ENCODE results near the gene WNT16.
"Not testable (repeated sequence)": the region's sequence is repeated elsewhere in the genome, so short reads cannot be mapped to it uniquely, and the experiment has no call there.

WNT16 gene

GRCh38 chr7:121286186-121286585, 42.6 kb upstream of the WNT16 start:
- TF ChIP-seq EZH2phosphoT487 (IDR thresholded peaks at IDR 0.05; ENCODE audit: borderline replicate concordance, low read length) (no peak), CTCF (IDR thresholded peaks at IDR 0.05; ENCODE audit: low read depth, low read length, poor library complexity, severe bottlenecking) (no peak)
- Histone ChIP-seq H3K4me2 (ENCODE audit: low read length) (no peak overlapping the region), H3K4me1 (ENCODE audit: control insufficient read depth, low read length) (peaks cover 9% of the 10 kb centered on the region), H3K36me3 (ENCODE audit: control insufficient read depth, low read length) (no peaks in the 10 kb centered on the region), H3K79me2 (ENCODE audit: control insufficient read depth, low read length) (no peaks in the 10 kb centered on the region), H3K27ac (ENCODE audit: low read depth, low read length) (no peak overlapping the region), H3K27me3 (ENCODE audit: control insufficient read depth, low read length) (no peaks in the 10 kb centered on the region), H3F3A (ENCODE audit: control insufficient read depth, insufficient read depth) (no peaks in the 10 kb centered on the region), H3K9me2 (replicated peaks; ENCODE audit: control insufficient read depth, low read length) (no peaks in the 10 kb centered on the region), H3K4me3 (ENCODE audit: low read length) (no peak overlapping the region), H3K9me3 (ENCODE audit: control insufficient read depth, insufficient read depth, low read length) (peaks cover 30% of the 10 kb centered on the region), H4K20me1 (ENCODE audit: control insufficient read depth, insufficient read depth, low read depth, low read length) (no peaks in the 10 kb centered on the region)

DNA sequence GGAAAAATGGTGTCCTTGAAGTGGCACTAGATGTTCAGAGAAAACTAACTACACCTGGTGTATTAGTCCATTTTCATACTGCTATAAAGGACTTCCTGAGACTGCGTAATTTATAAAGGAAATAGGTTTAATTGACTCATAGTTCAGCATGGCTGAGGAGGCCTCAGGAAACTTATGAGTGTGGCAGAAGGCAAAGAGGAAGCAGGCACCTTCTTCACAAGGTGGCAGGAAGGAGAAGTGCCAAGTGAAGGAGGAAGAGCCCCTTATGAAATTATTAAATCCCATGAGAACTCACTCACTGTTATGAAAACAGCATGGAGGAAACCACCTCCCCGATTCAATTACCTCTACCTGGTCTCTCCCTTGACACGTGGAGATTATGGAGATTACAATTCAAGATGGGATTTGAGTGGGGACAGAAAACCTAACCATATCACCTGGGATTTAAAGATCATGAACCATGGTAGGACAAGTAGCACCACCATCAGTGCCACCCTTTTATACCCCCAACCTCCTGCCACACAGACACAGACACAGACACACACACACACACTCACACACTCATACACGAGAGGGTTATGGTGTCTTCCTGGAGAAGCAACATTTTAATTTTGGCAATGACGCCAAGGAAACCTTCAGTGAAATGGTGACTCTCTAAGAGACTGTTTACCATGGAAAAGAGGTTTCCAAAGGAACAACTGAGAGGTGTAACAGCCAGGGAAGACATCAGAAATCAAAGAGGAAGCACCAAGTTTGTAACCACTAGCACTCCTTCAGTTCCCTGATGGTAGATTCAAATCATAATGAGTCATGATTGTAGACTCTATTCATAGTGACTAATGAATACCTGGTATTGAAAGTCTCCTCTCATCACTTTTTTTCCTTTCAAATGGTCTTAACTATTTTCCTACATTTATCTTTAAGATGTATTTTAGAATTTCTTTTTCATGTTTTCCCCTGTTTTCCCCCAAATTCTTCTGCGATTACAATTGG, 41.8 kb upstream of the WNT16 start:
- Histone ChIP-seq H3K9me2 (replicated peaks; ENCODE audit: control insufficient read depth, low read length) (no peaks in the 10 kb centered on the region), H3K27ac (ENCODE audit: low read depth, low read length) (no peak overlapping the region), H3K9me3 (ENCODE audit: control insufficient read depth, insufficient read depth, low read length) (peaks cover 30% of the 10 kb centered on the region), H3K27me3 (ENCODE audit: control insufficient read depth, low read length) (no peaks in the 10 kb centered on the region), H3F3A (ENCODE audit: control insufficient read depth, insufficient read depth) (no peaks in the 10 kb centered on the region), H3K4me2 (ENCODE audit: low read length) (no peak overlapping the region), H3K4me1 (ENCODE audit: control insufficient read depth, low read length) (peaks cover 9% of the 10 kb centered on the region), H3K36me3 (ENCODE audit: control insufficient read depth, low read length) (no peaks in the 10 kb centered on the region), H3K79me2 (ENCODE audit: control insufficient read depth, low read length) (no peaks in the 10 kb centered on the region), H3K4me3 (ENCODE audit: low read length) (no peak overlapping the region), H4K20me1 (ENCODE audit: control insufficient read depth, insufficient read depth, low read depth, low read length) (no peaks in the 10 kb centered on the region)
- TF ChIP-seq CTCF (IDR thresholded peaks at IDR 0.05; ENCODE audit: low read depth, low read length, poor library complexity, severe bottlenecking) (no peak), EZH2phosphoT487 (IDR thresholded peaks at IDR 0.05; ENCODE audit: borderline replicate concordance, low read length) (no peak)

DNA sequence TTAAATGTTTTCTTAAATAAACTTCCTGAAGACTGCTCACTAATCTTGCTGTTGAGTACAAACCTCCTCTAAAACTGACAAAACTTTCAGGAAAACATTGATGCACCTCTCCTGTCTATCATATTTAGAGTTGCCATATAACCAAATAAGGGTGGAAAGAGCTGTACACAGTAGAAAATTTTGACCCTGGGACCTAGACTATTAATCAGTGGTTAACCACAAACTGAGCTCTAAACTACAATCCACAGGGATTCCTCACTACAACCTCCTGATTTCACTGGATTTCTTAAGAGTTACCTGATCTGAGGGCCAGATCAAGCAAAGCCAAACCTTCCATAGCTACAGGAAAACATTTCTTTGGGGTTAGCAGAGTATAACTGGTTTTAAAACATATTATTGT, 39.9 kb upstream of the WNT16 start:
- Histone ChIP-seq H4K20me1 (ENCODE audit: control insufficient read depth, insufficient read depth, low read depth, low read length) (no peaks in the 10 kb centered on the region), H3K9me3 (ENCODE audit: control insufficient read depth, insufficient read depth, low read length) (peaks cover 30% of the 10 kb centered on the region), H3K9me2 (replicated peaks; ENCODE audit: control insufficient read depth, low read length) (no peaks in the 10 kb centered on the region), H3K27ac (ENCODE audit: low read depth, low read length) (no peak overlapping the region), H3K36me3 (ENCODE audit: control insufficient read depth, low read length) (no peaks in the 10 kb centered on the region), H3K4me2 (ENCODE audit: low read length) (no peak overlapping the region), H3F3A (ENCODE audit: control insufficient read depth, insufficient read depth) (no peaks in the 10 kb centered on the region), H3K4me1 (ENCODE audit: control insufficient read depth, low read length) (peaks cover 9% of the 10 kb centered on the region), H3K79me2 (ENCODE audit: control insufficient read depth, low read length) (no peaks in the 10 kb centered on the region), H3K4me3 (ENCODE audit: low read length) (no peak overlapping the region), H3K27me3 (ENCODE audit: control insufficient read depth, low read length) (no peaks in the 10 kb centered on the region)
- TF ChIP-seq EZH2phosphoT487 (IDR thresholded peaks at IDR 0.05; ENCODE audit: borderline replicate concordance, low read length) (no peak), CTCF (IDR thresholded peaks at IDR 0.05; ENCODE audit: low read depth, low read length, poor library complexity, severe bottlenecking) (no peak)

DNA sequence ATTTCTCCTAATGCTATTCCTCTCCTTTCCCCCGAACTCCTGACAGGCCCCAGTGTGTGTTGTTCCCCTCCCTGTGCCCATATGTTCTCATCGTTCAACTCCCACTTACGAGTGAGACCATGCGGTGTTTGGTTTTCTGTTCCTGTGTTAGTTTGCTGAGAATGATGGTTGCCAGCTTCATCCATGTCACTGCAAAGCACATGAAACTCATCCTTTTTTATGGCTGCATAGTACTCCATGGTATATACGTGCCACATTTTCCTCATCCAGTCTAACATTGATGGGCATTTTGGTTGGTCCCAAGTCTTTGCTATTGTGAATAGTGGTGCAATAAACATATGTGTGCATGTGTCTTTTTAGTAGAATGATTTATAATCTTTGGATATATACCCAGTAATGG, 38.9 kb upstream of the WNT16 start:
- not testable (repeated sequence) for H3K9me2 ChIP-seq (replicated peaks; ENCODE audit: control insufficient read depth, low read length); H3K4me1 ChIP-seq (ENCODE audit: control insufficient read depth, low read length); H3K4me2 ChIP-seq (ENCODE audit: low read length); H3K27me3 ChIP-seq (ENCODE audit: control insufficient read depth, low read length); H3K27ac ChIP-seq (ENCODE audit: low read depth, low read length); H3K36me3 ChIP-seq (ENCODE audit: control insufficient read depth, low read length); H3F3A ChIP-seq (ENCODE audit: control insufficient read depth, insufficient read depth); H4K20me1 ChIP-seq (ENCODE audit: control insufficient read depth, insufficient read depth, low read depth, low read length); H3K4me3 ChIP-seq (ENCODE audit: low read length); H3K79me2 ChIP-seq (ENCODE audit: control insufficient read depth, low read length)
- H3K9me3 ChIP-seq (ENCODE audit: control insufficient read depth, insufficient read depth, low read length): peaks cover 21% of the 10 kb centered on the region
